DOHH2 (cell line): ENCODE data around the gene FNBP1L.
"Not testable (repeated sequence)": the region's sequence is repeated elsewhere in the genome, so short reads cannot be mapped to it uniquely, and the experiment has no call there.

Experiments used
- H3F3A ChIP-seq: fragments of 200-600 bp; sonication (generic), shearing (Covaris generic); 2 replicates; pipeline ENCODE4 v1.6.0; 2016; ENCODE audit warnings: antibody characterized with exemption, mild to moderate bottlenecking; ENCODE audit not compliant: control insufficient read depth, insufficient read depth
- H3K27ac ChIP-seq: fragments of 200-600 bp; sonication (generic); 2 replicates; pipeline ENCODE4 v1.5.1; 2014; ENCODE audit warnings: low read depth, mild to moderate bottlenecking, low read length, moderate library complexity
- H3K27me3 ChIP-seq: fragments of 200-600 bp; sonication (generic); 2 replicates; pipeline ENCODE4 v1.6.1; 2014; ENCODE audit warnings: mild to moderate bottlenecking, low read length, mixed read lengths; ENCODE audit not compliant: control insufficient read depth
- H3K36me3 ChIP-seq: fragments of 200-600 bp; sonication (generic); 2 replicates; pipeline ENCODE4 v1.6.1; 2014; ENCODE audit warnings: mild to moderate bottlenecking, low read length, moderate library complexity, mixed read lengths; ENCODE audit not compliant: control insufficient read depth
- H3K4me1 ChIP-seq: fragments of 200-600 bp; sonication (generic); 2 replicates; pipeline ENCODE4 v1.6.1; 2014; ENCODE audit warnings: mild to moderate bottlenecking, low read length, mixed read lengths; ENCODE audit not compliant: control insufficient read depth
- H3K4me2 ChIP-seq: fragments of 200-600 bp; sonication (generic); 2 replicates; pipeline ENCODE4 v1.6.0; 2014; ENCODE audit warnings: mild to moderate bottlenecking, low read length, moderate library complexity
- H3K4me3 ChIP-seq: fragments of 200-600 bp; sonication (generic); 2 replicates; pipeline ENCODE4 v1.5.1; 2014; ENCODE audit warnings: mild to moderate bottlenecking, low read length, mixed read lengths
- H3K79me2 ChIP-seq: fragments of 200-600 bp; sonication (generic); 2 replicates; pipeline ENCODE4 v1.6.1; 2014; ENCODE audit warnings: mild to moderate bottlenecking, low read length, mixed read lengths; ENCODE audit not compliant: control insufficient read depth
- H3K9me2 ChIP-seq: fragments of 200-600 bp; sonication (generic); replicated peaks from 2 replicates; pipeline ENCODE4 v1.6.1; 2014; ENCODE audit warnings: mild to moderate bottlenecking, low read length, mixed read lengths; ENCODE audit not compliant: control insufficient read depth
- H3K9me3 ChIP-seq: fragments of 200-600 bp; sonication (generic); 2 replicates; pipeline ENCODE4 v1.6.1; 2014; ENCODE audit warnings: antibody characterized with exemption, low read length, mixed read lengths; ENCODE audit not compliant: control insufficient read depth, insufficient read depth
- H4K20me1 ChIP-seq: fragments of 200-600 bp; sonication (generic); 2 replicates; pipeline ENCODE4 v1.6.0; 2014; ENCODE audit warnings: low read depth, mild to moderate bottlenecking, antibody characterized with exemption, low read length, moderate library complexity; ENCODE audit not compliant: control insufficient read depth, insufficient read depth
- CTCF ChIP-seq: fragments of 200-600 bp; sonication (generic); IDR thresholded peaks from one replicate; pipeline ENCODE4 v1.5.1; 2014; ENCODE audit warnings: antibody characterized with exemption, mild to moderate bottlenecking, low read depth, low read length; ENCODE audit not compliant: poor library complexity, severe bottlenecking
- EZH2phosphoT487 ChIP-seq: fragments of 200-600 bp; sonication (generic); IDR thresholded peaks from 2 replicates; pipeline ENCODE4 v1.6.1; 2017; ENCODE audit warnings: borderline replicate concordance, mild to moderate bottlenecking, antibody characterized with exemption, low read length, moderate library complexity, mixed read lengths

The FNBP1L gene

GRCh38 chr1:93549811-93550210 is 101.9 kb downstream of the FNBP1L start:
- Histone ChIP-seq H3K4me1 (no peaks in the 10 kb centered on the region), H3K27me3 (no peaks in the 10 kb centered on the region), H3K9me3 (no peaks in the 10 kb centered on the region), H3F3A (no peaks in the 10 kb centered on the region), H3K9me2 (no peaks in the 10 kb centered on the region), H3K4me3 (no peak overlapping the region), H3K4me2 (no peak overlapping the region), H3K36me3 (no peaks in the 10 kb centered on the region), H4K20me1 (no peaks in the 10 kb centered on the region), H3K79me2 (no peaks in the 10 kb centered on the region), H3K27ac (no peak overlapping the region)
- TF ChIP-seq EZH2phosphoT487 (no peak), CTCF (no peak)

- Histone ChIP-seq H3K27me3 (no peaks in the 10 kb centered on the region; the same call in 1 of the 2 replicates), H3K4me3 (no peak overlapping the region), H3K4me2 (no peak overlapping the region), H3K4me1 (peaks cover under 1% of the 10 kb centered on the region), H3K79me2 (no peaks in the 10 kb centered on the region), H3K9me3 (no peaks in the 10 kb centered on the region), H4K20me1 (no peaks in the 10 kb centered on the region), H3F3A (no peaks in the 10 kb centered on the region; the same call in 1 of the 2 replicates), H3K36me3 (no peaks in the 10 kb centered on the region), H3K27ac (no peak overlapping the region), H3K9me2 (no peaks in the 10 kb centered on the region)
- TF ChIP-seq EZH2phosphoT487 (no peak), CTCF (no peak)
These were observed 105.0 kb downstream of the FNBP1L start for GRCh38 chr1:93552741-93553455.

GRCh38 chr1:93553886-93554490 is 106.1 kb downstream of the FNBP1L start:
- not testable (repeated sequence) for H3F3A ChIP-seq, H3K79me2 ChIP-seq, H3K4me3 ChIP-seq, H3K9me2 ChIP-seq, H4K20me1 ChIP-seq, H3K4me1 ChIP-seq, H3K9me3 ChIP-seq, H3K4me2 ChIP-seq, H3K27me3 ChIP-seq, H3K27ac ChIP-seq, H3K36me3 ChIP-seq
